Karpas-422 (cell line): ENCODE results near the gene CREB3L2. TPM values are rescaled to one million over a fixed set of nuclear protein-coding genes. Genes with fewer than 3 reads are reported as not detected.

ENCODE experiments used
- DNase-seq: peaks from one replicate; pipeline ENCODE4 v3.0.0-alpha.2; 2015
- H2AFZ ChIP-seq: fragments of 200-600 bp; sonication (generic); 2 replicates; pipeline ENCODE4 v1.6.1; 2014; ENCODE audit warnings: antibody characterized with exemption, low read length, mixed read lengths
- H3K27ac ChIP-seq: fragments of 200-600 bp; sonication (generic); 2 replicates; pipeline ENCODE4 v1.5.1; 2014; ENCODE audit warnings: mild to moderate bottlenecking, low read length, moderate library complexity
- H3K27me3 ChIP-seq: fragments of 200-600 bp; sonication (generic); 2 replicates; pipeline ENCODE4 v1.6.1; 2014; ENCODE audit warnings: low read length, mixed read lengths
- H3K36me3 ChIP-seq: fragments of 200-600 bp; sonication (generic); 2 replicates; pipeline ENCODE4 v1.6.1; 2014; ENCODE audit warnings: low read length, mixed read lengths; ENCODE audit not compliant: insufficient read depth
- H3K4me1 ChIP-seq: fragments of 200-600 bp; sonication (generic); 2 replicates; pipeline ENCODE4 v1.6.1; 2014; ENCODE audit warnings: mild to moderate bottlenecking, low read length, mixed read lengths
- H3K4me2 ChIP-seq: fragments of 200-600 bp; sonication (generic); 2 replicates; pipeline ENCODE4 v1.6.1; 2014; ENCODE audit warnings: low read length, low read depth, mild to moderate bottlenecking; ENCODE audit not compliant: poor library complexity, severe bottlenecking
- H3K4me3 ChIP-seq: fragments of 200-600 bp; sonication (generic); 2 replicates; pipeline ENCODE4 v1.5.1; 2014; ENCODE audit warnings: mild to moderate bottlenecking, antibody characterized with exemption, low read length, mixed read lengths
- H3K79me2 ChIP-seq: fragments of 200-600 bp; sonication (generic); 2 replicates; pipeline ENCODE4 v1.6.1; 2014; ENCODE audit warnings: mild to moderate bottlenecking, low read length, mixed read lengths
- H3K9ac ChIP-seq: fragments of 200-600 bp; sonication (generic); 2 replicates; pipeline ENCODE4 v1.6.0; 2014; ENCODE audit warnings: low read length
- H3K9me2 ChIP-seq: fragments of 200-600 bp; sonication (generic), shearing (Covaris generic); replicated peaks from 2 replicates; pipeline ENCODE4 v1.6.0; 2014; ENCODE audit warnings: mild to moderate bottlenecking, low read length, moderate library complexity; ENCODE audit not compliant: insufficient read depth
- H3K9me3 ChIP-seq: fragments of 300-700, 200-600 bp; sonication (generic); 2 replicates; pipeline ENCODE4 v1.6.1; 2014; ENCODE audit warnings: low read length, mixed read lengths
- H4K20me1 ChIP-seq: fragments of 200-600 bp; sonication (generic); 2 replicates; pipeline ENCODE4 v1.6.1; 2014; ENCODE audit warnings: mild to moderate bottlenecking, antibody characterized with exemption, low read length, low read depth; ENCODE audit not compliant: insufficient read depth
- total RNA-seq: library from RNA; depleted of rRNA; stranded (reverse); fragments of >200 nt; shearing (Covaris generic); gene quantifications from 2 replicates; pipeline ENCODE4 v1.2.3, GENCODE V29; 2014; ENCODE audit warnings: low replicate concordance

Gene CREB3L2
- total RNA-seq, 1 experiment from 2014 or later = not detected

DNA sequence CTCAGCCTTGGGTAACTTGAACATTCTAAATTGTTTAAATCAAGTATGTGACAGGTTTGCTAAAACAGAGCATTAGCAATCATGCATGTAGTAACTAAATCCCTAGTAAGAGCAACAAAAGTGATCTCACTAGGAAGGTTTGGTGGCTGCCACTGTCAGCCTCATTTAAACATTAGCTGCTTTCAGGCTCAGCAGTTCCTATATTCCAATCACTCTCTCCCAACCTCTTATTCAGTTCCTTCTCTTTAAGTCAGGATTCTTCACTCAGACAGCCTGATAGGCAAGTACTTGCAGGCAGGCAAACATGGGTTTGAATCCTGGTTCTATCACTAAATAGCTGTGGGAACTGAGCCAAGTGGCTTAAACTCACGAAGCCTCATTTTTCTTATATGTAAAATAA is 3.6 kb downstream of the CREB3L2 start:
- no peaks in the 10 kb centered on the region for H3K4me1 ChIP-seq

DNA sequence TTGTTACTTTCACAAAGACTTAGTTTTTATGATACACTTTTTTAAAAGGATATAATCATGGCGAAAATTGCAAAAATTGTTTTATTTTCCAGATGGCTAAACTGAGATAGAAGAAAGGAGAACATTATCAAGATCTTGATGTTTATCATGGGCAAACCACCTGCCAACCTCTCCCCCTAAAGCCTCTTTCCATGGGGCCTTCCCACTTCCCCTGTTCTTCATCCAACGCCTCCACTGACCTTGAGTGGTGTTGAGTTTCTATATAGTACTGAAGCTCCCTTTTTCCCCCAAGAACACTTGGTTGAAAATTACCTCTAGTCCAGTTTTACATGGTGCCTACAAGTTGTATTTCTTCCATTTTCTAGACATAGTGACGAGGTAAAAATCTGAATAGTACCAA is 5.0 kb downstream of the CREB3L2 start:
- no peak overlapping the region for H3K4me3 ChIP-seq
- no peaks in the 10 kb centered on the region for H3K9me2 ChIP-seq
- H3K27ac ChIP-seq = no peak overlapping the region
- H3K9me3 ChIP-seq = no peaks in the 10 kb centered on the region
- no peaks in the 10 kb centered on the region for H4K20me1 ChIP-seq
- no peak for DNase-seq
- H3K79me2 ChIP-seq = no peaks in the 10 kb centered on the region
- H3K9ac ChIP-seq = no peak overlapping the region
- no peaks in the 10 kb centered on the region for H3K4me1 ChIP-seq
- H3K4me2 ChIP-seq = no peak overlapping the region
- H2AFZ ChIP-seq = no peak overlapping the region
- H3K36me3 ChIP-seq = no peaks in the 10 kb centered on the region
- no peaks in the 10 kb centered on the region for H3K27me3 ChIP-seq

More for the DNA sequence above, 3.6 kb downstream of the CREB3L2 start:
- H3K27me3 ChIP-seq = no peaks in the 10 kb centered on the region
- H3K4me2 ChIP-seq = no peak overlapping the region
- no peaks in the 10 kb centered on the region for H4K20me1 ChIP-seq
- no peak overlapping the region for H2AFZ ChIP-seq
- H3K36me3 ChIP-seq = no peaks in the 10 kb centered on the region
- H3K9me3 ChIP-seq = no peaks in the 10 kb centered on the region
- no peak overlapping the region for H3K27ac ChIP-seq
- no peak for DNase-seq
- H3K4me3 ChIP-seq = no peak overlapping the region
- no peaks in the 10 kb centered on the region for H3K9me2 ChIP-seq
- no peaks in the 10 kb centered on the region for H3K79me2 ChIP-seq
- no peak overlapping the region for H3K9ac ChIP-seq

DNA sequence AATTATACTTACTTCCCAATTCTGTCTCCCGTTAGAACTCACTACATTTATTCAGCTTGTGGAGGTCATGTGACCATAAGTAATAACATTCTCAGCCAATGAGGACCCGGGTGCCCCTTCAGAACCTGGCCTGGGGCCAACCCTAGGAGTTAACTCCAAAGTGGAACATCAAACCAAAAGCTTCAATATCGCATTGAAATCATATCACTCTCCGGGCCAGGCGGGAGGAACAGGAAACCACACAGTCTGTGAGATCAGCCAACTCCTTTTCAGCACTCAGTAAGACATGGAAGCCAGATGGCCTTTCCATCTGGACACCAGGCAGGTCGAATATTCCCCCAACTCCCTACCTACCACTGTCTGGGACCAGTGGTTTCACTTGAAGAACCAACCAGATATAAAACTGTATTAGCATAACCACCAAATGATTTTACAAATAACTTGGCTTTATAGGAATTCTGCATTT is 5.5 kb downstream of the CREB3L2 start:
- H4K20me1 ChIP-seq = no peaks in the 10 kb centered on the region
- H3K27ac ChIP-seq = no peak overlapping the region
- H3K79me2 ChIP-seq = no peaks in the 10 kb centered on the region
- H3K27me3 ChIP-seq = no peaks in the 10 kb centered on the region
- no peaks in the 10 kb centered on the region for H3K4me1 ChIP-seq
- no peak overlapping the region for H3K4me3 ChIP-seq
- no peaks in the 10 kb centered on the region for H3K9me3 ChIP-seq
- H3K36me3 ChIP-seq = no peaks in the 10 kb centered on the region
- H3K9ac ChIP-seq = no peak overlapping the region
- no peak overlapping the region for H3K4me2 ChIP-seq
- no peaks in the 10 kb centered on the region for H3K9me2 ChIP-seq
- no peak overlapping the region for H2AFZ ChIP-seq
- no peak for DNase-seq

DNA sequence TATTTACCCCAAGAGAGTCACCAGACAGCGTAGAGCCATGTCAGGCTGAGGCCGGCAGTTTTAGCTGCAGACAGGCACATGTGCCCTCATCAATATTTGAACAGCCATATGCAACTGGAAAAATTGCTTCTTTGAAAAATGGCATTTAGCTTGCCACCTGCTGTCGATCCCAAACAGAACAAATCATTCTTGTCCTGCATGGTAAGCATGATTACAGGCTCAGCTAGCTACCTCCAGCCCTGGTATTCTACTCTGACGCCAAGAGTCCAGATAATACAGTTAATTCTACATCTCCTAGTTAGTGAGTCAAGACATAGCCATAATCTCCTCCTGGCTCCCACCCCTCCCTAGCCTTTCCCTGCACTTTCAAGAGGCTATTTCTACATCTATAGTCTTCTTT is 7.7 kb downstream of the CREB3L2 start:
- H3K27ac ChIP-seq = no peak overlapping the region
- no peaks in the 10 kb centered on the region for H3K27me3 ChIP-seq
- no peaks in the 10 kb centered on the region for H3K4me1 ChIP-seq
- no peaks in the 10 kb centered on the region for H3K9me3 ChIP-seq
- H2AFZ ChIP-seq = no peak overlapping the region
- no peaks in the 10 kb centered on the region for H3K79me2 ChIP-seq
- no peak overlapping the region for H3K9ac ChIP-seq
- H3K36me3 ChIP-seq = no peaks in the 10 kb centered on the region
- H3K4me2 ChIP-seq = no peak overlapping the region
- no peaks in the 10 kb centered on the region for H4K20me1 ChIP-seq
- no peak overlapping the region for H3K4me3 ChIP-seq
- no peaks in the 10 kb centered on the region for H3K9me2 ChIP-seq
- no peak for DNase-seq

DNA sequence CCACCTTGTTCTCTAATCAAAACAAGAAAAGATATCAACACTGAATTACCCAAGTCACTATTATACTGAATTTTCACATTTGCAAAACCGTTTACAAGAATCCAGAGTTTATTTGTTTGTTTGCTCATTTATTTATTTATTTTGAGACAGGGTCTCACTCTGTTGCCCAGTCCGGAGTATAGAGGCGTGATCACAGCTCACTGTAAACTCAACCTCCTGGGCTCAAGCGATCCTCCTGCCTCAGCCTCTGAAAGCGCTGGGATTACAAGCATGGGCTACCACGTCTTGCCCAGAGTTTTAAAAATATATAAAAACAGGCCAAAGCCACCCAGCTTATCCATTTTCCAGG is 8.5 kb downstream of the CREB3L2 start:
- no peaks in the 10 kb centered on the region for H4K20me1 ChIP-seq
- no peak overlapping the region for H3K27ac ChIP-seq
- no peaks in the 10 kb centered on the region for H3K79me2 ChIP-seq
- no peak overlapping the region for H3K9ac ChIP-seq
- H3K27me3 ChIP-seq = no peaks in the 10 kb centered on the region
- H2AFZ ChIP-seq = no peak overlapping the region
- no peak for DNase-seq
- no peaks in the 10 kb centered on the region for H3K9me3 ChIP-seq
- H3K4me2 ChIP-seq = no peak overlapping the region
- H3K4me1 ChIP-seq = no peaks in the 10 kb centered on the region
- no peak overlapping the region for H3K4me3 ChIP-seq
- no peaks in the 10 kb centered on the region for H3K36me3 ChIP-seq
- H3K9me2 ChIP-seq = no peaks in the 10 kb centered on the region

DNA sequence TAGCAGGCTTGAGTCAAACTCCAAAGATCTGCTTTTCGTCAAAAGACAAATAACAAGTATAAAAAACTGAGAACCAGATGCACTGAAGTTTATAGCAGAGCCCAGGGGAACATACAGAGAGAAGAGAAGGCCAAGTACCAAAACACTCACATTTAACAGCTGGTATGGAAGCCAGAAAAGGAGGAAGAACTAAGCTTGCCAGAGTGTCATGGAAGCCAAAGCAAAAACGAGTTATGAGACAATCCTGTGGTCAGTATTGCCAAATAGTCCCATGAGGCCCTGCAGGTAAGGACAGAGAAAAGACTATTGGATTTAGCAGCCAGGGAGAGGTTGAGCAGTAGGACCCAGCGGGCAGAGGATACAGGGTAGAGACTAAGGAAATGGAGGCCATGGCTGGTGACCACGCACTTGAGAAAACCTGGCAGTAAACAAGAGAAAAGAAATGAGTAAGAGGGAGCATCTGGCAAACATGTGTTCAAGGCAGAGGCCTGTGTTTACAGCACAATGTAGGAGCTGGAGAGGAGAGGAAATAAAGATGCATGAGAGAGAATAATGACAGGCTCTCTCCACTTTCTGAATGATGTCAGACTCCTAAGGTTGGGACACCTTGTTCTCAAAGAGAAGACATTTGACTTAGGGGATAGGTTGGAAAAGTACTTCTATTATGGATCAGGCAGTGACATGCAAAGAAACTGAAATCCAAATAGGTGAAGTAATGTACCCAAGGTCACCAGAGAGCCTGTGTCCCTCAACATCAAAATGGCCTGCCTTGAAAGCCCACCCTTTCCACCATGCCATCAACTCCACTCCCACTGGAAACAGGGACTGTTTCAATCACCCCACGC is 9.1 kb downstream of the CREB3L2 start:
- no peaks in the 10 kb centered on the region for H4K20me1 ChIP-seq
- no peak overlapping the region for H3K4me3 ChIP-seq
- no peaks in the 10 kb centered on the region for H3K9me3 ChIP-seq
- no peaks in the 10 kb centered on the region for H3K9me2 ChIP-seq
- H3K4me1 ChIP-seq = no peaks in the 10 kb centered on the region
- DNase-seq = no peak
- H3K9ac ChIP-seq = no peak overlapping the region
- no peaks in the 10 kb centered on the region for H3K36me3 ChIP-seq
- H3K27me3 ChIP-seq = no peaks in the 10 kb centered on the region
- H3K4me2 ChIP-seq = no peak overlapping the region
- H3K27ac ChIP-seq = no peak overlapping the region
- no peak overlapping the region for H2AFZ ChIP-seq
- H3K79me2 ChIP-seq = no peaks in the 10 kb centered on the region

DNA sequence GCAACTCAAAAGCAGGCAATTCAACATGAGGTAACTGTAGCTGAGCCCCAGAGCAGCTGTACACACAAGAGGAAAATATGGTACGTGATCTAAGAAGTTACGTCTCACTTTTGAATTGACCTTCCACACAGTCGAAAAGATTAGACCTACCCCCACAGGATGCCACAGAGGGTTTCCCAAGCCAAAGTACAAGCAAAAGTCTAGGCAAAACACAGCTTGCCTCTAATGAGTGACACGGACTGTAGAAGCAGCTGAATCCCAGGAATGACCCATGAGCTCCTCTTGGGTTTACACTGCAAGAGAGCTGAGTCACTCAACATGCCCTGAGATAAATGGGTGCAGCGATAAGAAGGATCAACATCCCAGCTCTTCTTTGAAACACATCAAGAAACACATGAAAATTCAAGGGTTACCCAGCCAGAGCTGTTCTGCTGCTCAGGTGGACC is 9.8 kb downstream of the CREB3L2 start:
- H3K27me3 ChIP-seq = no peaks in the 10 kb centered on the region
- H3K9me3 ChIP-seq = no peaks in the 10 kb centered on the region
- no peaks in the 10 kb centered on the region for H3K9me2 ChIP-seq
- DNase-seq = no peak
- H3K4me3 ChIP-seq = no peak overlapping the region
- no peaks in the 10 kb centered on the region for H3K4me1 ChIP-seq
- H3K36me3 ChIP-seq = no peaks in the 10 kb centered on the region
- no peak overlapping the region for H3K9ac ChIP-seq
- H3K79me2 ChIP-seq = no peaks in the 10 kb centered on the region
- H3K27ac ChIP-seq = no peak overlapping the region
- H3K4me2 ChIP-seq = no peak overlapping the region
- no peak overlapping the region for H2AFZ ChIP-seq
- no peaks in the 10 kb centered on the region for H4K20me1 ChIP-seq

DNA sequence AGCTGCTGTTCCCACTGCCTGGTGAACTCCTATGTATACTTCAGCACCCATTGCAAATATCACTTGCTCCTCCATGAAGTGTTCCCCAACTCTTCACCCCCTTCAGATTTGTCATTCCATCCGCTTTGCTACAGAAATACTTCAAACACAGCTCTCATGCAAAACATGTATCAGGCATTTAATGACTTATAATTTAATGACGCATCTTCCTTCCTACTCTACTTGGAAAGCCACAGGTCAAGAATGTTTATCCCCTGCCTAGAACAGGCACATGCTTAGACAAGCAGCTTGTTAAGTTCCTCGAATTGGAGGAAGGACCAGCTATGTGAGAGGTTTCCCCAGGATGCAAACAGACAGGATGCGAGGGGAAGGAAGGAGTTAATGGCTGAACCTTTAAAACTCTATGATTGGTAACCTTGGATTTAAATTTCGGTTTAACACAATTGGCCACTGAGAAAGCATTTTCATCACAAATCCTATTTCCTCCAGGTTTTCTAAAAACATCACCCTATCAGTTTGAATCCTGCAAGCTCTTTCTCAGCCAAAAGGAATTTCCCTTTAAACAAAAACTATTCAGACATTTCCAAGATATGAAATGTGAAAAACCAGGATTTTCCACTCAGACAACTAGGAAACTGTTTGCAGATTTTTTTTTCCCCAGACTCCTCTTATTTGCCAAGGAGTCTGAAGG is 11.5 kb downstream of the CREB3L2 start:
- no peak overlapping the region for H3K27ac ChIP-seq
- H3K4me1 ChIP-seq = no peaks in the 10 kb centered on the region
- no peaks in the 10 kb centered on the region for H3K9me2 ChIP-seq
- H3K4me2 ChIP-seq = no peak overlapping the region
- no peaks in the 10 kb centered on the region for H4K20me1 ChIP-seq
- no peak overlapping the region for H3K4me3 ChIP-seq
- H3K79me2 ChIP-seq = no peaks in the 10 kb centered on the region
- H3K36me3 ChIP-seq = no peaks in the 10 kb centered on the region
- no peak overlapping the region for H3K9ac ChIP-seq
- H3K9me3 ChIP-seq = no peaks in the 10 kb centered on the region
- no peaks in the 10 kb centered on the region for H3K27me3 ChIP-seq
- no peak for DNase-seq
- H2AFZ ChIP-seq = no peak overlapping the region
